HG02623 (cell line): Measurements from ENCODE around the gene CYB561.

Source experiments
- ATAC-seq: cut with Tn5 transposase; IDR thresholded peaks from one replicate; pipeline ENCODE4 v1.9.1; 2021; ENCODE audit warnings: moderate library complexity; ENCODE audit not compliant: unreplicated experiment

Gene CYB561

GRCh38 chr17:63452046-63452961 lies 6.2 kb upstream of the CYB561 start:
- no peak for ATAC-seq

- no peak for ATAC-seq
These were observed 5.0 kb upstream of the CYB561 start for GRCh38 chr17:63451150-63451549.

DNA sequence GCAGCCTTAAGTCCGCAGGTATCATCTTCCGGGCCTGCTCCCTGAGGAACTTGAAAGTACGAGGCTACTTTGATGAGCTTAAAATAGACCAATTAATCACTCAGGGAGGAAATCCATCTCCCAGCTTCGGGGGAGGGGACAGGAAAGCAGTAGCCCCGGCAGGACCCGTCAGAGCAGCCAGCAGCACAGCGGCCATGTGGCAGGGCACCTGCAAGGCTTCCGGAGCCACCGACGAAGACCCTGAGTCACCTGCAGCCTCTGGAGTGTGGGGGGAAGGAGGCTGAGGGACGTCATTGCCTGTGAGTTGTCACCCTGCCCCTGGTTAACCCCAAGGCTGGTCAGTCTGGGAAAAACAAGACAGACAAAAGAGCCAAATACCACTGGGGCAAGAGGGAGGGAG lies 4.4 kb upstream of the CYB561 start:
- ATAC-seq: no peak

GRCh38 chr17:63448655-63449054 lies 2.5 kb upstream of the CYB561 start:
- ATAC-seq: no peak

GRCh38 chr17:63447471-63448009 lies 1.4 kb upstream of the CYB561 start:
- ATAC-seq: no peak

GRCh38 chr17:63446753-63447470 lies 806 bp upstream of the CYB561 start:
- peak; percentile 17 for ATAC-seq

GRCh38 chr17:63445571-63445953 lies 544 bp downstream of the CYB561 start:
- ATAC-seq: peak; percentile 28

GRCh38 chr17:63445065-63445464 lies 1.0 kb downstream of the CYB561 start:
- no peak for ATAC-seq

- ATAC-seq: no peak
These were observed 1.6 kb downstream of the CYB561 start for GRCh38 chr17:63444457-63444856.

DNA sequence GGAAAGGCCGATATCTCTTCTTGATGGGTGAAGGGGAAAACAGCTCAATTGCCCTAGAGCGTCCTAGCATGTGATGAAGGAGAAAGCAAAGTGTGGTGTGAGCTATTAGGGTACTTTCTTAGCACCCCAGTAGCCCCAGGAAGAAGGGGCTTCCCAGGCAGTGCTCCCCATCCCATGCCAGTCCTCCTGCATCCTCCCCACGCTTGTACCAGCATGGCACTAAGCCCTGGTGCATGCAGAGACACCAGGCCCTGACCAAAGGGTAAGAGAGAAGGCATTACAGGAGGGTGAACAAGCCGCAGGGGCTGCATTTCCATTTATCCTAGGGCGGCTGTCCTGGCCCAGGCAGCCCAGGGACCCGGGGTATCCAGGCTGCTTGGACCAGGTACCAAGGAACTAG lies 3.1 kb downstream of the CYB561 start:
- ATAC-seq: no peak

DNA sequence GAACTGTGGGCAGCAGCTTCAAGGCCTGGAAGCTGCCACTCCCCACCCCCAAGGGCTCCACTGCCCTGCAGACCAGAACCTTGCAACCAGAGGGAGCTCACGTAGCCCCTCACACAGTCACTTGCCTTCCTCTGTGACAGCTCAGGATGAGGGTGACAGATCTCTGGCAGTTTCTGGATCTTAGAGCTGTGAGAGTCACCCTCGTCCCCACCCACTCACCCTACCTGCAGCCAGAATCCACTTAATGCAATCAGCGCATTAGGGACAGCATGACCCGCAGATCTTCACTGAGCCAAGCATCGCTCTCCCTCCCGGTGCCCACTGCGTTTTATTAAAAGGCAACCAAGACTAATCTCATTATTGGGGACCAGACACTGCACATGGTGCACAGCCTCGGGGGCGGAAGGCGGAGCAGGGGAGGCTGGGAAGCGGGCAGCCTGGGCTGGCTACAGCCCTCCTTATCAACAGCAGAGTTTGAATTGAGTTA lies 3.5 kb downstream of the CYB561 start:
- ATAC-seq: no peak

- no peak for ATAC-seq
These were observed 4.0 kb downstream of the CYB561 start for GRCh38 chr17:63442074-63442473.

GRCh38 chr17:63441654-63442053 lies 4.5 kb downstream of the CYB561 start:
- ATAC-seq: no peak

DNA sequence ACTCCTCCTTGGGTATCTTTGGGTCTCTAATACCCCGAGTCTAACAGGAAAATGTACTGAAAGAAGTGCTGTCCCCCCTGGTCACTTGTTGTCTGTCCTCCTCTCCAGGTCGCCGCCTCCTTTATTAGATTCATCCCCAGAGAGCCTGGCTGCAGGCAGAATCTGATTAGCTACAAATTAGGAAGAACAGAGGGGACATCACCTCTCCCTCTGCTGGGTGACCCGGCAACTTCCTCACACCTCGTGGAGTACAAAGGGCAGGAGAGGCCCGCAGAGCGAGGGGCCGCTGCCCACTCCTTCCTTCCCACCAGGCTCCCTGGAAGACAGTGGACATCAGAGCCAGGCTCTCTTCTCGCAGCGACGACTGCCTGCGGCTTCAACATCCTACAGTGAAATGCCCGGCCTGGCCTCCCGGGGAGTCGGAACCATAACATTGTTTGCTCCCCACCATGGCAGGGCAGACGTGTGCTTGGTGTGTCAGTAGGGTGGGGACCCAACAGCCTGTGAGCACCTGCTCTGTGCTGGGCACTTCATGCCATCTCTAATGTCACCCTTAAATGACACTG lies 5.3 kb downstream of the CYB561 start:
- no peak for ATAC-seq

DNA sequence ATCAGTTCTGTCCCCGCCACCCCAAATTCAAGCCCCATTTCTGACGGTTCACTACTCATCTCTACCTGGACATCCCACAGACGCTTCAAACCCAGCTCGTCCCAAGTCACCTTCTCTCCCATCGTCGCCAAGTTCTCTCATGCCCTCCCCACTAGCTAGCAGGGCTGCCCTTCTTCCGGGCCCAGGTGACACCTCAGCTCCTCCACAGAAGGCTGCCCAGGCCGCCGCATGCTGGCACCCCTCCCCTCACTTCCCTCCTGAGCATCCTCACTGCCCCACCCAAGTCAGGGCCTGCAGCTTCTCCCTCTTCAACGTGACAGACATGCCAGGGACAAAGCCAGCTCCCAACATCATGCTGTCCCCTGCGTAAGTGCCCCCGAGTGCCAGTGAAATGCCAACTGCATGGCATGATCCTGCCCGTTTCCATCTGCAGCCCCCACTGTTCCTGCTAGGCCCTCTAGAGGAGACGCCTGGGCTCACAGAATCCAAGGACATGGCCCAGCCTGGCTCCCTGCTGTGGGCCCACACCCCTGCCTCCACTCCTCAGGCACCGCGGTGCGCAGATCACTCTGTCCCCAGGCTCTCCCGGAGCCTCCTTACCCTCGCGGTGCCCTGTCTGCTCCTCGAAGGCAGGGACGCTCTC lies 5.9 kb downstream of the CYB561 start:
- ATAC-seq: no peak

GRCh38 chr17:63439687-63440086 lies 6.4 kb downstream of the CYB561 start:
- no peak for ATAC-seq

GRCh38 chr17:63438092-63439051 lies 7.7 kb downstream of the CYB561 start:
- no peak for ATAC-seq

DNA sequence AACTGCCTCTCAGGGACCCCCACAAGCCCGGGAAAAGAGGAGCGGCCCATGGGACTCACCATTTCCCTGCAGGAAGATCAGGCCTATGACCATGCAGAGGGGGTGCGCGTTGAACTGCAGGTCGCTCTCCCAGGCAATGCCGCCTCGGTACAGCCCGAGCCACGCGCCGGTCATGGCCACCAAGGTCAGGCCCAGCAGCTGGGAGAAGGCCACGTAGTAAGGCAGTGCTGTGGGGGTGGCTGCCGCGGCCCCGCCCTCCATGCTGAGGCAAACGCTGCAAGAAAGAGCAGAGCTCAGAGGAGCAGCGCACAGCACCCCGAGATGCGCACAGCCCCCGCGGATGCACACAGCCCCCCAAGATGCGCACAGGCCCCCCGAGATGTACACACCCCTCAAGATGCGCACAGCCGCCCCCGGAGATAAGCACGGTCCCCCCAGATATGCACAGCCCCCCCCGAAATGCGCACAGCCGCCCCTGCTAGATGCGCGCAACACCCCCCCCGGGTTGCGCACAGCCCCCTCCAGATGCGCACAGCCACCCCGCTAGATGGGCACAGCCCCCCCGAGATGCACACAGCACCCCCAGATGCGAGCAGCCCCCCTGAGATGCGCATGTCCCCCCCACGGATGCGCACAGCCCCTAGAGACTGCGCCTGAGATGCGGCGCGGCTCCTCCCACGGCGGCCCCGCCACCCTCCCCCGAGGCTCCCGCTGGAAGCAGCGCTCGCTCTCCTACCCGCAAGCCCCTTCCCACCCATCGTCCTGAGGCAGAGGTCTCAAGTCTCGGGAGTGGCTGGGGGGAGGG lies 8.6 kb downstream of the CYB561 start:
- ATAC-seq: no peak

DNA sequence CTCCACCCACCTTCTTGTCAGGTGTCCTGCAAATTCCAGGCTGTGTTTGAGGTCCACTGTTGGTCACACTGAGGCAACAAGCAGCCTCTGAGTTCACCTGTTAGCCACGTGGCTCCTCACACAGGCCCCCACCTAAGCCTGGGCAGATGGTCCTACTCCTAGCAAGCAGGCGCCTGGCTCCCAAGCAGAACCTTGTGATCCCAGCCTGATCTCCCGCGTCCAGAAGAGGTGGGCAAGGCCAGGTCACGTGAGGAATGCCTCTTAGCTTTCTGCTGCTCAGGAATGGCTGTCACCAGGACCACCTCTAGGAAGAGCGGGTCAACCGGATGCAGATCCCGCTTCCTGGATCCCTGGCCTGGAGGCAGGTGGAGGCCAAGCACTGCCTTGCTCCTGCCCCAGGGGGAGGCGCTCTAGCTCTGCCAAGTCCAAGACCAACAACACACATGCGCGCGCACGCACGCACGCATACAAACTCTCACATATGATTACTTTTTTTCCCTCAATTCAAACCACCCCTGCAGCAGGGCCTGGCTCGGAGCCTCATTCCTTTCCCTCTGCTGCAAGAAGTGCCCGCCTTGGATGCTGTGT lies 9.5 kb downstream of the CYB561 start:
- ATAC-seq: no peak
